ENCODE results near the gene MYL6. TPM values are rescaled to one million over a fixed set of nuclear protein-coding genes. Genes with fewer than 3 reads are reported as not detected.

MYL6 gene
- total and polyA plus RNA-seq, 9 of the 15 experiments (the other 6 are each of a cell fraction or from before 2014, with no cell fraction given), result 557 to 1,664 (median 958) TPM

GRCh38 chr12:56152132-56152755, 5.9 kb upstream of the MYL6 start, which contains the start of gene MYL6B:
Gene MYL6B (plus strand): TSS chr12:56152587. CDS start chr12:56153919, 1,332 bp downstream.
- no TSS peak for BruUV-seq (replicated peaks)
- peak within 1 kb of the TSS; percentile 96 for H3K27ac ChIP-seq (ENCODE audit: extremely low read depth, low read depth, low read length)
- H3K9me1 ChIP-seq (ENCODE audit: control insufficient read depth, insufficient read depth, low read length), result no peaks in the 10 kb centered on the region
- H3K4me1 ChIP-seq (replicated peaks in 1 of 2; ENCODE audit: control insufficient read depth in 2 of 2, insufficient read depth in 2 of 2, low read length in 2 of 2), result peaks cover 35 to 40% of the 10 kb centered on the region in 2 experiments; a peak in 4 of 5 replicates
- in situ Hi-C loops (cut with MboI), result no loop called here
- DNase-seq (ENCODE audit: extremely low read depth in 1 of 4, low spot score in 3 of 4) (peak; percentile 85 to 97 (median 90)), FAIRE-seq (peak; percentile 91), ATAC-seq (peak; percentile 86)
- ChIA-PET POLR2A (interaction anchor here (0.6 to 1.8 kb wide), 10 partner anchors 9 to 37 kb away, joined by 3 to 13 read pairs (median 4); partner anchors contain the start of genes SMARCC2 and ZC3H10), CTCF (ENCODE audit: low intra/inter-chr PET ratio) (no interaction called here)
- intact Hi-C loops (cut with micrococcal nuclease), result no loop called here
- H2AFZ ChIP-seq (ENCODE audit: low read depth, low read length), result peak within 1 kb of the TSS; percentile 89
- peak within 1 kb of the TSS; percentile 88 to 91 for H3K9ac ChIP-seq (ENCODE audit: insufficient read depth in 1 of 2, low read depth in 2 of 2, low read length in 2 of 2)
- H3K9me3 ChIP-seq (replicated peaks; ENCODE audit: control insufficient read depth, insufficient read depth, low read depth, low read length), result no peaks in the 10 kb centered on the region
- H4K20me1 ChIP-seq (replicated peaks; ENCODE audit: control insufficient read depth, insufficient read depth, low read length), result no peaks in the 10 kb centered on the region
- H3K4me3 ChIP-seq, result peak within 1 kb of the TSS; percentile 55
- H3K4me2 ChIP-seq (ENCODE audit: insufficient read depth, low read length), result peak within 1 kb of the TSS; percentile 91
- H3K36me3 ChIP-seq (ENCODE audit: control insufficient read depth, insufficient read depth, low read length), result peaks cover 24% of the 10 kb centered on the region; the same call in 2 of the 3 replicates
- peaks cover 27% of the 10 kb centered on the region for H3K79me2 ChIP-seq (ENCODE audit: control insufficient read depth, insufficient read depth, low read length)
- no peaks in the 10 kb centered on the region for H3K27me3 ChIP-seq (ENCODE audit: control insufficient read depth in 2 of 2, insufficient read depth in 2 of 2, low read length in 2 of 2)
- under 1% methylated on average over 37 of the region's 37 CpGs for WGBS (ENCODE audit: insufficient coverage, low coverage, missing lambda C conversion rate)
- TF ChIP-seq HBP1 (CRISPR knock-in tag; IDR thresholded peaks at IDR 0.05) (peak; percentile 42; the same call in 1 of the 2 replicates), KAT2B (IDR thresholded peaks at IDR 0.05; ENCODE audit: low read depth, low read length) (no peak), SMAD4 (CRISPR knock-in tag; conservative IDR thresholded peaks at IDR 0.05) (no peak), STAT5A (IDR thresholded peaks at IDR 0.05; ENCODE audit: borderline replicate concordance, low read length) (no peak; the same call in 1 of the 2 replicates), ZFX (CRISPR knock-in tag; IDR thresholded peaks at IDR 0.05) (peak; percentile 74), DNMT1 (IDR thresholded peaks at IDR 0.05) (no peak), FOXO4 (CRISPR knock-in tag; IDR thresholded peaks at IDR 0.05) (no peak), THRA (IDR thresholded peaks at IDR 0.05) (no peak), PRPF4 (IDR thresholded peaks at IDR 0.05; ENCODE audit: insufficient read depth, low read depth, low read length, poor library complexity, severe bottlenecking) (no peak), MXI1 (IDR thresholded peaks at IDR 0.05; ENCODE audit: low read depth, low read length) (0 out of 2 replicates have a peak, but pooled peaks have one; percentile 46), SLC30A9 (CRISPR knock-in tag; IDR thresholded peaks at IDR 0.05) (no peak), ZNF764 (CRISPR knock-in tag; IDR thresholded peaks at IDR 0.05; ENCODE audit: low read depth) (no peak), KAT7 (CRISPR knock-in tag; IDR thresholded peaks at IDR 0.05; ENCODE audit: borderline replicate concordance) (no peak; the same call in 1 of the 2 replicates), SRSF7 (optimal IDR thresholded peaks at IDR 0.05; ENCODE audit: low read depth, low read length) (no peak), JUNB (CRISPR knock-in tag; conservative IDR thresholded peaks at IDR 0.05) (no peak), ZNF449 (CRISPR knock-in tag; IDR thresholded peaks at IDR 0.05) (no peak), NCOR1 (IDR thresholded peaks at IDR 0.05) (no peak; the same call in 1 of the 2 replicates)

All from K562 (cell line).